ENCODE measurements around the gene RAD51AP2.

The RAD51AP2 gene

DNA sequence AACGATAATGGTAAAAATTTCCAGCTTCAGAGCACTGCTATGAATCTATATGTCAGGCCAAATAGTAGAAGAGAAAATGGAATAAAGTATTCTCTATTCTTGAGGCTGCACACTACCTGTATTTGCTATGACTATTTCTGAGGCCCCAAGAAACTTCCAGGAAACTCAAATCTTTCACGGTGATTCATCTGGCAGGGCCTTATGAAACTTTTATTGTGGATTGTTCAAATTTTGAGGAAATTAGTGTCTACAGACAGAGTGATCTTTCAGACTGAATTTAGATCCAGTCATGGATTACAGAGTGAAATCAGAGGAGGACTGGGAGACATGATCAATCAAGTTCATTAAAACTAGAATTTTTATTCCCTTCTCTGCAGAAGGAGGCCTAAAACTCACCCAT, 18.2 kb upstream of the RAD51AP2 start:
- no peak overlapping the region for H3K4me3 ChIP-seq (ENCODE audit: low read depth, low read length)
- H3K14ac ChIP-seq (ENCODE audit: low read length) = no peak overlapping the region
- H4K12ac ChIP-seq (ENCODE audit: low read depth, low read length) = no peak overlapping the region
- H3K79me1 ChIP-seq (ENCODE audit: low read length) = no peaks in the 10 kb centered on the region
- H2BK120ac ChIP-seq (ENCODE audit: insufficient read depth, low read length, poor library complexity) = no peak overlapping the region
- H2AK5ac ChIP-seq (ENCODE audit: low read length) = no peak overlapping the region
- no peak overlapping the region for H2BK5ac ChIP-seq (ENCODE audit: low read depth, low read length, poor library complexity)
- no peak overlapping the region for H2AFZ ChIP-seq (ENCODE audit: insufficient read depth, low read length, poor library complexity)
- H3K4me2 ChIP-seq (ENCODE audit: low read length) = no peak overlapping the region
- H3K9ac ChIP-seq (ENCODE audit: low read length) = no peak overlapping the region
- no peak overlapping the region for H2BK12ac ChIP-seq (ENCODE audit: low read length)
- H4K8ac ChIP-seq (ENCODE audit: low read depth, low read length) = no peak overlapping the region
- H3K27me3 ChIP-seq (ENCODE audit: insufficient read depth, low read length) = no peaks in the 10 kb centered on the region
- H3K9me3 ChIP-seq (ENCODE audit: insufficient read depth, low read depth, low read length) = no peaks in the 10 kb centered on the region
- H4K91ac ChIP-seq (ENCODE audit: low read depth, low read length) = no peak overlapping the region
- no CpG with 5 or more reads among the region's 2 CpGs for WGBS (ENCODE audit: extremely low coverage, insufficient coverage, insufficient read length)
- no peak overlapping the region for H3K23ac ChIP-seq (ENCODE audit: low read length)
- no peak overlapping the region for H3K4ac ChIP-seq (ENCODE audit: low read depth, low read length)
- H3K36me3 ChIP-seq (ENCODE audit: control insufficient read depth in 1 of 2, insufficient read depth in 2 of 2, low read length in 2 of 2) = no peaks in the 10 kb centered on the region
- no peak overlapping the region for H3K18ac ChIP-seq (ENCODE audit: low read length)
- peaks cover 2% of the 10 kb centered on the region for H3K79me2 ChIP-seq (ENCODE audit: control insufficient read depth, insufficient read depth, low read length, poor library complexity)
- no peak for DNase-seq
- H3K4me1 ChIP-seq (ENCODE audit: control insufficient read depth in 1 of 2, insufficient read depth in 2 of 2, low read length in 2 of 2) = peaks cover 2 to 6% of the 10 kb centered on the region in 2 experiments
- no peak overlapping the region for H3K27ac ChIP-seq (ENCODE audit: low read depth, low read length)

DNA sequence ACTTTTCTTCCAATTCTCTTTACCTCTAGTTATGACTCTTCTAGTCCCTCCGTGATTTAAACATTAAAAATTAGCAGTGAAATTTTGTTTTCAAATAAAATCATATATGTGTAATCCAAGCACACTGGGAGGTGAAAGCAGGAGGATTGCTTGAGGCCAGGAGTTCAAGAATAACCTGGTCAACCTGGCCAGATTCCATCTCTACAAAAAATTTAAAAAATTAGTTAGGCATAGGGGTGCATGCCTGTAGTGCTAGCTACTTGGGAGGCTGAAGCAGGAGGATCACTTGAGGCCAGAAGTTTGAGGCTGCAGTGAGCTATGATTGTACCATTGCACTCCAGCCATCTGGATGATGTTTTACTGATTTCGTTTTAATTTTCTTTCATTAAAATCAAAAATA, 15.3 kb upstream of the RAD51AP2 start:
- no peak overlapping the region for H3K18ac ChIP-seq (ENCODE audit: low read length)
- no peak overlapping the region for H2BK5ac ChIP-seq (ENCODE audit: low read depth, low read length, poor library complexity)
- WGBS (ENCODE audit: extremely low coverage, insufficient coverage, insufficient read length) = no CpG with 5 or more reads among the region's 2 CpGs
- peaks cover 0 to 2% of the 10 kb centered on the region in 2 experiments for H3K4me1 ChIP-seq (ENCODE audit: control insufficient read depth in 1 of 2, insufficient read depth in 2 of 2, low read length in 2 of 2)
- H2AK5ac ChIP-seq (ENCODE audit: low read length) = no peak overlapping the region
- no peak overlapping the region for H2AFZ ChIP-seq (ENCODE audit: insufficient read depth, low read length, poor library complexity)
- no peaks in the 10 kb centered on the region for H3K27me3 ChIP-seq (ENCODE audit: insufficient read depth, low read length)
- H2BK12ac ChIP-seq (ENCODE audit: low read length) = no peak overlapping the region
- H3K23ac ChIP-seq (ENCODE audit: low read length) = no peak overlapping the region
- H3K9ac ChIP-seq (ENCODE audit: low read length) = no peak overlapping the region
- H3K9me3 ChIP-seq (ENCODE audit: insufficient read depth, low read depth, low read length) = no peaks in the 10 kb centered on the region
- H3K36me3 ChIP-seq (ENCODE audit: control insufficient read depth in 1 of 2, insufficient read depth in 2 of 2, low read length in 2 of 2) = no peaks in the 10 kb centered on the region
- H3K79me1 ChIP-seq (ENCODE audit: low read length) = no peaks in the 10 kb centered on the region
- no peak overlapping the region for H3K14ac ChIP-seq (ENCODE audit: low read length)
- no peak overlapping the region for H3K27ac ChIP-seq (ENCODE audit: low read depth, low read length)
- no peak overlapping the region for H4K91ac ChIP-seq (ENCODE audit: low read depth, low read length)
- no peak overlapping the region for H2BK120ac ChIP-seq (ENCODE audit: insufficient read depth, low read length, poor library complexity)
- H3K4ac ChIP-seq (ENCODE audit: low read depth, low read length) = no peak overlapping the region
- H4K12ac ChIP-seq (ENCODE audit: low read depth, low read length) = no peak overlapping the region
- no peak overlapping the region for H3K4me2 ChIP-seq (ENCODE audit: low read length)
- DNase-seq = peak; percentile 69 to 86
- H3K79me2 ChIP-seq (ENCODE audit: control insufficient read depth, insufficient read depth, low read length, poor library complexity) = no peaks in the 10 kb centered on the region
- no peak overlapping the region for H4K8ac ChIP-seq (ENCODE audit: low read depth, low read length)
- H3K4me3 ChIP-seq (ENCODE audit: low read depth, low read length) = no peak overlapping the region

GRCh38 chr2:17529771-17530170, 11.5 kb upstream of the RAD51AP2 start:
- Histone ChIP-seq H2BK12ac (ENCODE audit: low read length) (no peak overlapping the region), H2AFZ (ENCODE audit: insufficient read depth, low read length, poor library complexity) (no peak overlapping the region), H2BK120ac (ENCODE audit: insufficient read depth, low read length, poor library complexity) (no peak overlapping the region), H4K91ac (ENCODE audit: low read depth, low read length) (no peak overlapping the region), H3K9ac (ENCODE audit: low read length) (no peak overlapping the region), H3K18ac (ENCODE audit: low read length) (no peak overlapping the region), H4K12ac (ENCODE audit: low read depth, low read length) (no peak overlapping the region), H2AK5ac (ENCODE audit: low read length) (no peak overlapping the region), H3K79me1 (ENCODE audit: low read length) (no peaks in the 10 kb centered on the region), H2BK5ac (ENCODE audit: low read depth, low read length, poor library complexity) (no peak overlapping the region), H3K27ac (ENCODE audit: low read depth, low read length) (no peak overlapping the region), H3K36me3 (ENCODE audit: control insufficient read depth in 1 of 2, insufficient read depth in 2 of 2, low read length in 2 of 2) (no peaks in the 10 kb centered on the region), H3K27me3 (ENCODE audit: insufficient read depth, low read length) (no peaks in the 10 kb centered on the region), H3K79me2 (ENCODE audit: control insufficient read depth, insufficient read depth, low read length, poor library complexity) (no peaks in the 10 kb centered on the region), H3K4me2 (ENCODE audit: low read length) (no peak overlapping the region), H3K23ac (ENCODE audit: low read length) (no peak overlapping the region), H3K14ac (ENCODE audit: low read length) (no peak overlapping the region), H3K4ac (ENCODE audit: low read depth, low read length) (no peak overlapping the region), H3K4me3 (ENCODE audit: low read depth, low read length) (no peak overlapping the region), H3K9me3 (ENCODE audit: insufficient read depth, low read depth, low read length) (no peaks in the 10 kb centered on the region), H3K4me1 (ENCODE audit: control insufficient read depth in 1 of 2, insufficient read depth in 2 of 2, low read length in 2 of 2) (no peaks in the 10 kb centered on the region), H4K8ac (ENCODE audit: low read depth, low read length) (no peak overlapping the region)
- WGBS (ENCODE audit: extremely low coverage, insufficient coverage, insufficient read length) = no CpG with 5 or more reads among the region's 2 CpGs
- no peak for DNase-seq

GRCh38 chr2:17522303-17522702, 4.1 kb upstream of the RAD51AP2 start:
- no peak overlapping the region for H4K12ac ChIP-seq (ENCODE audit: low read depth, low read length)
- no peak overlapping the region for H2BK12ac ChIP-seq (ENCODE audit: low read length)

More at GRCh38 chr2:17522303-17522702, 4.1 kb upstream of the RAD51AP2 start:
- no peaks in the 10 kb centered on the region for H3K4me1 ChIP-seq (ENCODE audit: control insufficient read depth in 1 of 2, insufficient read depth in 2 of 2, low read length in 2 of 2)
- no peak overlapping the region for H3K14ac ChIP-seq (ENCODE audit: low read length)
- H3K9ac ChIP-seq (ENCODE audit: low read length) = no peak overlapping the region
- H3K27me3 ChIP-seq (ENCODE audit: insufficient read depth, low read length) = no peaks in the 10 kb centered on the region
- no peak overlapping the region for H4K8ac ChIP-seq (ENCODE audit: low read depth, low read length)
- H2AK5ac ChIP-seq (ENCODE audit: low read length) = no peak overlapping the region
- no peaks in the 10 kb centered on the region for H3K79me2 ChIP-seq (ENCODE audit: control insufficient read depth, insufficient read depth, low read length, poor library complexity)
- no peak overlapping the region for H3K18ac ChIP-seq (ENCODE audit: low read length)
- DNase-seq = no peak
- H2BK5ac ChIP-seq (ENCODE audit: low read depth, low read length, poor library complexity) = no peak overlapping the region
- no peak overlapping the region for H4K91ac ChIP-seq (ENCODE audit: low read depth, low read length)
- no peak overlapping the region for H3K4me2 ChIP-seq (ENCODE audit: low read length)
- H3K79me1 ChIP-seq (ENCODE audit: low read length) = peaks cover 2% of the 10 kb centered on the region
- H3K36me3 ChIP-seq (ENCODE audit: control insufficient read depth in 1 of 2, insufficient read depth in 2 of 2, low read length in 2 of 2) = no peaks in the 10 kb centered on the region
- H2AFZ ChIP-seq (ENCODE audit: insufficient read depth, low read length, poor library complexity) = no peak overlapping the region
- H2BK120ac ChIP-seq (ENCODE audit: insufficient read depth, low read length, poor library complexity) = no peak overlapping the region
- H3K4ac ChIP-seq (ENCODE audit: low read depth, low read length) = no peak overlapping the region
- H3K4me3 ChIP-seq (ENCODE audit: low read depth, low read length) = no peak overlapping the region
- no peak overlapping the region for H3K23ac ChIP-seq (ENCODE audit: low read length)
- no peaks in the 10 kb centered on the region for H3K9me3 ChIP-seq (ENCODE audit: insufficient read depth, low read depth, low read length)
- H3K27ac ChIP-seq (ENCODE audit: low read depth, low read length) = no peak overlapping the region
- WGBS (ENCODE audit: extremely low coverage, insufficient coverage, insufficient read length) = 100% methylated on average over 1 of the region's 6 CpGs

Measured in trophoblast cell (in vitro differentiated cells and primary cell).